GM18867 (cell line): ENCODE measurements around the gene CSMD2.

Experiments used
- ATAC-seq: cut with Tn5 transposase; IDR thresholded peaks from one replicate; pipeline ENCODE4 v1.9.1; 2021; ENCODE audit warnings: mild to moderate bottlenecking, moderate library complexity; ENCODE audit not compliant: unreplicated experiment

Gene CSMD2

GRCh38 chr1:33657833-33658232 is 507.2 kb downstream of the CSMD2 start:
- ATAC-seq, result no peak

GRCh38 chr1:33656467-33657005 is 508.5 kb downstream of the CSMD2 start:
- no peak for ATAC-seq

- ATAC-seq, result no peak
These were observed 509.5 kb downstream of the CSMD2 start for GRCh38 chr1:33655496-33655895.

- no peak for ATAC-seq
These were observed 510.7 kb downstream of the CSMD2 start for GRCh38 chr1:33654267-33654834.

GRCh38 chr1:33653226-33653625 is 511.8 kb downstream of the CSMD2 start:
- ATAC-seq, result no peak

GRCh38 chr1:33650708-33651107 is 514.3 kb downstream of the CSMD2 start:
- no peak for ATAC-seq

- no peak for ATAC-seq
These were observed 515.3 kb downstream of the CSMD2 start for GRCh38 chr1:33649759-33650158.

GRCh38 chr1:33643216-33643615 is 521.8 kb downstream of the CSMD2 start:
- ATAC-seq, result no peak

GRCh38 chr1:33641104-33641830 is 523.8 kb downstream of the CSMD2 start:
- ATAC-seq, result no peak

- no peak for ATAC-seq
These were observed 524.8 kb downstream of the CSMD2 start for GRCh38 chr1:33640114-33640660.

GRCh38 chr1:33637846-33638440 is 527.1 kb downstream of the CSMD2 start:
- ATAC-seq, result no peak

- no peak for ATAC-seq
These were observed 528.8 kb downstream of the CSMD2 start for GRCh38 chr1:33636209-33636608.

GRCh38 chr1:33635336-33636012 is 529.6 kb downstream of the CSMD2 start:
- no peak for ATAC-seq

- ATAC-seq, result no peak
These were observed 530.2 kb downstream of the CSMD2 start for GRCh38 chr1:33634806-33635205.

- ATAC-seq, result no peak
These were observed 530.9 kb downstream of the CSMD2 start for GRCh38 chr1:33634143-33634542.

GRCh38 chr1:33633019-33633801 is 531.8 kb downstream of the CSMD2 start:
- ATAC-seq, result peak; percentile 66

- no peak for ATAC-seq
These were observed 534.3 kb downstream of the CSMD2 start for GRCh38 chr1:33630686-33631085.

GRCh38 chr1:33626801-33627200 is 538.2 kb downstream of the CSMD2 start:
- ATAC-seq, result no peak

GRCh38 chr1:33624991-33625870 is 539.8 kb downstream of the CSMD2 start:
- no peak for ATAC-seq
